GM12874 (cell line): ENCODE data around the gene IFRD1.
A peak's percentile ranks its signal among the peaks of the same experiment; 100 is the strongest.

Experiments
- CTCF ChIP-seq: IDR thresholded peaks from 2 replicates; pipeline ENCODE4 v1.5.1; 2011; ENCODE audit warnings: low read depth, mild to moderate bottlenecking, control low read depth, low read length, moderate library complexity; ENCODE audit not compliant: insufficient read depth

Gene IFRD1

GRCh38 chr7:112446431-112446830 is 3.8 kb upstream of the IFRD1 start:
- no peak for TF ChIP-seq CTCF

GRCh38 chr7:112447406-112447805 is 2.9 kb upstream of the IFRD1 start:
- TF ChIP-seq CTCF, result no peak

- TF ChIP-seq CTCF, result no peak
These were observed 1.9 kb upstream of the IFRD1 start for GRCh38 chr7:112448381-112448780.

GRCh38 chr7:112448891-112449290 is 1.4 kb upstream of the IFRD1 start:
- TF ChIP-seq CTCF, result no peak

GRCh38 chr7:112449353-112449752 is 907 bp upstream of the IFRD1 start:
- TF ChIP-seq CTCF, result no peak

GRCh38 chr7:112450807-112451761 is 824 bp downstream of the IFRD1 start:
- no peak for TF ChIP-seq CTCF

- TF ChIP-seq CTCF, result 0 out of 2 replicates have a peak, but pooled peaks have one; percentile 8
These were observed 2.0 kb downstream of the IFRD1 start for GRCh38 chr7:112452102-112452888.
